Lower leg skin (tissue), 3 donors: ENCODE data around the gene PCED1B.

Experiments used
- CTCF ChIP-seq, 3 donors: fragments of 450-650 bp; IDR thresholded peaks; one replicate each; pipeline ENCODE4 v1.5.1; 2016; ENCODE audit warnings: antibody characterized with exemption in 3 of 3, mild to moderate bottlenecking in 3 of 3, moderate library complexity in 2 of 3
- POLR2A ChIP-seq, 2 donors: fragments of 450-650 bp; IDR thresholded peaks; one replicate each; pipeline ENCODE4 v1.6.1; 2016 to 2017; ENCODE audit warnings: antibody characterized with exemption in 2 of 2, mild to moderate bottlenecking in 1 of 2, moderate library complexity in 1 of 2

GRCh38 chr12:47242426-47242825 is 163.0 kb downstream of the PCED1B start:
- TF ChIP-seq CTCF (IDR thresholded peaks at IDR 0.05) (no peak), POLR2A (IDR thresholded peaks at IDR 0.05) (no peak)
